Suppressor macrophage treated with lipopolysaccharide for 1 hour (primary cell): ENCODE measurements around the gene UBE3D.
"Not testable (repeated sequence)": the region's sequence is repeated elsewhere in the genome, so short reads cannot be mapped to it uniquely, and the experiment has no call there.

ENCODE experiments used
- DNase-seq, 3 donors: peaks; one replicate each; pipeline ENCODE4 v3.0.0-alpha.2; 2020 to 2022

UBE3D gene

DNA sequence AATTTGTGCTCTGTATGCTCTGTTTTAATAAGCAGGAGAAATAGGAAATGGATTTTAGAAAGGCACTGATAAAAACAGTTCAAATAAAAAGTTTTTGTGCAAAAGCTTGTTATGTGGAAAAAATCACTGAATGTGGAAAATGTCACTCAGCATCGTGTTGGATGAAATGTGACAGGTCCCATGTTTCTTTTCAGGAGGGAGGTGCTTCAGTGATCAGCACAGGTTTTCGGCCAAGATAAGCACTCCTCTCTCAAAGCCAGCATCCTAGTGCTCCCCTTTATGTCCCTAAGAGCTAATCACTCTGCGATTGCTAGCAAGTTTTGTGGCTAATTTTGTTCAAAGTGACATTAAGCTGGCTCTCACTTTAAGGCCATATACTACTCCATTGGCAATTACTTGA lies 12.0 kb downstream of the UBE3D start:
- no peak for DNase-seq

DNA sequence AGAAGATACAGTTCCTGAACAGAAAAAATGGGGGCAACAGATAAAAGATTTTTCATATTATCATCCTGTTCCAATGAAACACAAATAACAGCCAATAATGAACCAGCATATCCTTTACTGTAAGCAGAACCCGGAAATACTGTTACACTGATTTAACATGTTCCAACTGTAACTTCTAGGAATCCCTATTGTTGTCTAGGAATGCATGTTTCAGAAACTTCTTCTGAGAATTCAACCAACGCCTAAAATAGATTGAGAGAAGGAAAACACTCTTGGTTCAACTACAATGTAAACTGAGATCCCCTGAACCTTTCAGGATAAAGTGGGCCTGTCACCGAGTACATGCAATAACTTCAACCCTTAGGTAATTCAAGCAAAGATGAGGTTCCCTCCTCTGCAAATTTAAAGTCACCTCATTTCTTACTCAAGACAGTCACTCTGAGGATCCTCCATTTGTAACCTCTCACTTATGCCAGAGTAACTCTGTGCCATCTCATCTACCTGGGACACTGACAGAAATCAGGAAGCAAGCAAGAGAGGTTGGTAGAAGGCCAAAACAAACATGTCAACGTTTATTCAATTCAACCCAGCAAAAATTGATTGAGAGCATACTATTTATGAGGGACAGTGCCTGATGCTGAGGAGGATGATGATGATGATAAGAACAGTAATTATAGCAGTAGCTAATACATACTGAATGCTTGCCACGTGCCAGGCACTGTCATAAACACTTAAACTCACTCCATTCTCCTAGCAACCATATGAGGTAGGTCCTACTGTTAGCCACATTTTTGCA lies 14.1 kb downstream of the UBE3D start:
- DNase-seq, result no peak

DNA sequence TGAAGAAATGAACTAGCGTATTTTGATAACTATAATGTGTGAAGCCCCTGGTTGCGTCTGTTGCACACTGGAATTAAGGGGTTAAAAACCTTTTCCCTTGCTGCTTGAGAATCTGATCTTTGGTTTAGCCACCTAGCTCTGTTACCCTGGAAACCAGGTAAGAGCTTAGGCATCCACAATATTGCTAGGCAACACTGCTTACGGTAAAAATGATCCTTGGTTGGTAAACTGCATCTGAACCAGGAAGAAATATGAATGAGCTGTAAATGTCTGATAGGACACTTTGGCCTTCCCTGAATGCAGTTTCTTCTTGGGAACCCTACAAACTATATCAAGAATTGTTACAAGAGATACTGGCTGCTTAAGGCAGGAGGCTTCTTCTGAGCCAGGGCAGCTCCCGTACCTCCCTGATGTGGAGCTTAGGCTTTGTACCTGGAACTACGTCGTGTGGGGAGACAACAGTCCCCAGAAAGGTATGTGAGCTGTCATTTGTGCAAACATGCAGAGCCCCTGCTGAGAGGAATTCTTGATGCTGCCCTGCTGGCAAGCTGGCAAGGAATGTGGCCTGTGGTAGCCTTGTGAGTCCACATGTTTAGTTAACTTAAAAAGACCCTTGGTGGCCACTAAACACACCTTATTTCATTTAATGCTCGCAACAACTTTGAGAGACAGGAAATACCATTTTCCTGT lies 18.4 kb downstream of the UBE3D start:
- DNase-seq, result no peak

GRCh38 chr6:83044091-83044768 lies 21.4 kb downstream of the UBE3D start:
- no peak for DNase-seq

DNA sequence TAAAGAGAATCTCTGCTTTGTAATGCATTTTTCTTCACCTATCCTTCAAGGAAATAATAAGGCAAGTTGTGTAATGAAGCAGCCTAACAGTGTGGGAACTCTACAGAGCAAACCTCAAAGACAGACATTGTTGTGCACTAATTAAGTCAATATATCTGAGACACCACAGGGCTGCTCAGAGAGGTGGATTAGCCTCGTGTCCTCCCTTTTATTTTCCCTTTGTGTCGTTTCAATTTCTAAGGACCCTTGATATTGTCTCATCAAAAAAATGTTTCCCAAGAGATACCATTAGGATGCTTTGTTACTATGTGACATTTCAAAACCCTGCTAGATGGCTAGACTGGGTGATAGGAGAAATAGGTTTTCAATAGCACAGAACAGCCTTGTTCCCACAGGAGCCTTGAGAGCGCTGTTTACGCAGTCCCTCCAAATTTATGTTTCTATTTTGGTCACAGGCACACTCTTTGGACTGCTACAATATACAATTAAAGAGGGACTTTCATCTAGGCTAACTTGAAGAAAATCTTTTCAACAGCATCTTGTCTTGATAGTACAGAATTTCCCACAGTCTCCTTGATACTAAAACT lies 23.1 kb downstream of the UBE3D start:
- DNase-seq, result no peak

- DNase-seq, result no peak
Measured at GRCh38 chr6:83038246-83038645, 27.4 kb downstream of the UBE3D start.

GRCh38 chr6:83031689-83032088 lies 34.0 kb downstream of the UBE3D start:
- no peak for DNase-seq

DNA sequence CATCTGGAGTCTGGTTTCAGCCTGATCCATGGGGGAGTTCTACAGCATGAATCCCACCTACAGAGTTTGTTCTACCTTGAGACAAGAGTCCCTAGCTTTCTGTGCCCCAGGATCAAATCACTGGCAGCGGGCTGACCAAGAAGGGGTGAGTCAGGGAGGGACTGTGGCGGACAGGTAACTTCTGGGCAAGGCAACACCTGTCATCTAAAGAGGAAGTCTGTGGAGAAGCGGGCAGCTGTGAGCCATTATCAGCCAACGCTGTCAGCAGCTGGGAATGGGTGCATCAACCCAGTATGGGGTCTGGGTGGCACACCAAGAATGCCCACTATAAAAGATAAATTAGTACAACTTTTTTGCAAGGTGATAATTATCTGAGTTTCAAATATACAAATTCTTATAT lies 45.9 kb downstream of the UBE3D start:
- no peak for DNase-seq

DNA sequence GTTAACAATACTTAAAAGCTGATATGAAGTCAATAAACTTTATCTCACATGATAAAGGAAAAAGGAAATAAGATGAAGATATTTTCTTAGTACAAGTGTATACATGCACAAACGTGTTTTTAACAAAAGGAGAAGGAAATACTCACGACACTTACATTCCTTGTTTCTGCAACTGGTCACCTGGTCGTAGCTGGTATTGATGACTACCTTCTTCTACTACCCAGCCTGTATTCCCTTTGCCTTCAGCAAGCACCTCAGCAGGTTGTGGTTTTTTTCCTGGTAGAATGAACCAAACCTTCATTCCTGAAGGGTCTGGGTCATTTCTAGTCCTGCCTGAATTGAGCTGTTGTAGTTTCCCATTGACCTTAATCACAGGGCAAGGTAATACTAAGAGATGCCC lies 54.5 kb downstream of the UBE3D start:
- DNase-seq, result not testable (repeated sequence)

DNA sequence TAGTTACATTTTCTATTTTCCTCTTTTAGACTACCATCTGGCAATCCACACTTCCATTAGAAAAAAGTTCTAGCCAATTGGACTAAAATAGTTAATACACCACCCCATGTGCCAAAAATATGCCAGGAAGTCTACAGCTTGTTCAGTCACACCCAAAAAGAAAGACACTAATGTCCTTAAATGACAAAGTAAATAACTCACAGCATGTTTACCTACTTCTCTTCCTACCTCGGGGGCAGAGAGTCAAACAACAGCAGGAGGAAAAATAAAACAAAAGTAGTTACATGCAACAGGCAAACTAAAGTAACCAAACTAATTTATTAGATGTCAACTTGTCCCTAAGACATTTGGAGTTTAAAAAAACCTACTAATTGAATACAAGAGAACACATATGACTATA lies 57.0 kb downstream of the UBE3D start:
- DNase-seq, result no peak

GRCh38 chr6:83006270-83006905 lies 59.3 kb downstream of the UBE3D start:
- DNase-seq, result no peak

DNA sequence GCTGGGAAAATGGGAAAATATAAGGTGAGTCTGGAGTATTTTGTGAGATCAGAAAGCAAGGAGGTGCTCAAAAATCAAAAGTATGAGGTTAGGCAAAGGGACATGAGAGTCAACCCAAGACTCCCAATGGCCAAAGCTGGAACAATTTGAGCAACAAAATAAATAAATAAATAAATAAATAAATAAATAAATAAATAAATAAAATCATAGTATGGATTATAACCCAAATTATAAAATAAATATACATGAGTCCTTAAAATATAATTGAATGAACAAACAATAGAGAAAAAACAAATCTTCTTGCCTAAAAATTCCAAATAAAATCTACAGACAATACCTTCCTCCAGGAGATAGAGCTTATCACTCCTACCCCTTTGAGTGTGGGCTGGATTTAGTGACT lies 69.5 kb downstream of the UBE3D start:
- no peak for DNase-seq

DNA sequence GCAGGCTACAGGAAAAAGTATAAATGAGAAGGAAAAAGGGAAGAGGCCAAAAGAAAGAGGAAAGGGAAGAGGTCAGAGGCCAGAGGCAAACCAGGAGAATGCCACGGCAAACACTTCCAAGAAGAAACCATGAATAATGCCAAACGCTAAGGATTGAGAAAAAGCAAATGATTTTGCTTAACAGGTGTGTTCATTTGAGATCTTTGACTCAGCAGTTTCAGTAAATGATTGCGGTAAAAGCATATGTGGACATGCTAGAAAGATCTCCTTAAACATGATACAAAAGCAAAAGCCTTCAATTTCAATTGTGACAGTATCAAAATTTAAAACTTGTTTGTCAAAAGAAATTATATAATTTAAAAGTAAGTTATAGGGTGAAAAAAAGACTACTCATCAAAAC lies 70.6 kb downstream of the UBE3D start:
- DNase-seq, result peak; percentile 11 to 21 (median 18)

DNA sequence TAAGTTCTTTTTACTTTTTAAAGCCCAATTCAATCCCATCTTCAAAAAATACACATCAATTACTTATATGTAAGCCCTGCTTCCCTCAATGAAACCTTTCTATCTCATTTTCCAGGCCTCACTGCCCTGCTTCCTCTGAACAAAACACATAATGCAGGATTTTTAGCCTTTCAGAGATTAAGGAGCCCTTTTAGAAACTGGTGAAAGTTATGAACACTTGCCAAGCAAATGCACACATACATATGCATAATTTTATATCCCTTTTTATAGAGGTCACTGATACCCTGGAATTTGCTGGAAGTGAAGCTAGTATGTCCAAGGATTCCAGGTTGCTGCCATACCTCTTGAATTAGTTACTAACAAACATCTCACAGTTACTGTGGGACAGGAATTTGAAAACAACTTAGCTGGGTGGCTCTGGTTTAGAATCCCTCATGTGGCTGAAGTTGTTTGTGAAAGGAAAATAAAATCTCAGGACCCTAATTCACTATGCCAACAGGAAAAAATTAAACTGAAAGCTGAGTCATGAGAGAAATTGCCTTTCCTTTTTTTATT lies 75.8 kb downstream of the UBE3D start:
- no peak for DNase-seq

GRCh38 chr6:82988930-82989351 lies 76.7 kb downstream of the UBE3D start:
- DNase-seq, result no peak

DNA sequence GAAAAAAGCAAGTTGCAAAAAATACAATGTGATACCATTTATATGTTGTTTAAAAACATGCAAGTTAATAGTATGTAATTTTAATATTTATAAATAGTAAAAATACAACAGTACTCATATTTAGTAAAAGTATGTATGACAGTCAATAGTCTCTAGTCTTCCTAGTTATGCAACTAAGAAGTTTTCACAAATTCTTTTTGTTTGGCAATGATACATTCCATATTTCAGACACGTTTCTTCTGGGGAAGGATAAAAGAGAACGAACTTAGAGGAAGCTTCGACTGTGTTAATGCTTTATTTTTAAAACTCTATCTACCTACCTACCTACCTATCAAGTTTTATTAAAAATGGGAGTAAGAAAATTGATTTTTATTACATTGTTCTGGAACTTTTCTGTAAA lies 77.7 kb downstream of the UBE3D start:
- no peak for DNase-seq

DNA sequence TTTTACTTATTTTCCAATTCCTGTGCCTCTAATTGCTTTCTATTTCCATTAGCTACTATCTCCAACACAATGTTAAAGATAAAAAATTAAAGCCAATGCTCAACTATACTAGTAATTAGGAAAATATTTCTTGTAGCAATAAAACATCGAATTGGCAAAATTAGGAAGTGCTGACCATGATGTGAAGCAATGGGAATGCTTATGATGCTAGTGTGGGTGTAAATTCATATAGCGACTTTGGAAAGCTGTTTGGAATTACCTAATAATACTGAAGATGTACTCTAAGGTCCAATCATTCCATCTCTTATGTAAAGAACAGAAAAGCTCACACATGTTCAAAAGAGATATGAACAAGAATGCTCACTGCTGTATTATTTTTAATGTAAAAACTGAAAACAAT lies 78.2 kb downstream of the UBE3D start:
- no peak for DNase-seq

- no peak for DNase-seq
Measured at GRCh38 chr6:82984720-82985119, 80.9 kb downstream of the UBE3D start.

- DNase-seq, result no peak
Measured at GRCh38 chr6:82980086-82980485, 85.6 kb downstream of the UBE3D start.

DNA sequence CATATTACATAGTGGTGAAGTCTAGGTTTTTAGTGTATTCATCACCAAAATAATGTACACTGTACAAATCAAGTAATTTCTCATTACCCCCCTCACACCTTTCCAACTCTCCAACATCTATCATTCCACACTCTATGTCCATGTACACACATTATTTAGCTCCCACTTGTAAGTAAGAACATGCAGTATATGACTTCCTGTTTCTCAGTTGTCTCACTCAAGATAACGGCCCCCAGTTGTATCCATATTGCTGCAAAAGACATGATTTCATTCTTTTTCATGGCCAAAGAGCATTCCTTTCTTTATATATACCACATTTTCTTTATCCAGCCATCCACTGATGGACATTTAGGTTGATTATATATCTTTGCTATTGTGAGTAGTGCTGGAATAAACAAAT lies 86.0 kb downstream of the UBE3D start:
- no peak for DNase-seq

- DNase-seq, result no peak
Measured at GRCh38 chr6:82978362-82978945, 87.2 kb downstream of the UBE3D start.

DNA sequence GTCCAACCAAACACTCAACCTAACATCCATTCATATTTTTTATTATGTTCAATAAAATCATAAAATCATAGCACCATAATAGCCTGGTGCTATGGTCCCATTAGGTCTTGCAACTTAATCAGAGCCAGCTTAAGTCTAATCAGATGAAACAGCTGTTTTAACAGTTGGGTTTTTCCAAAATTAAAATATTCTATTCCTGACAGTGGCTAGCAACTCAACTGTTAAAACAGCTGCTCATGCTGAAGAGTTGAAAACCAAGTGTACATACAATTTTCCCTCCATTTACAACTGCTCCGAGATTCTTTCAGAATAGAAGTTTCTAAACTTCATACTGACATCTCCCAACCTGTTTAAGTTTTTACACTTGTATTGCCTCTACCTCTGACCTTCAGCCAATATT lies 89.5 kb downstream of the UBE3D start:
- no peak for DNase-seq
